K562 (cell line): ENCODE measurements around the gene ATOSA. TPM values are rescaled to one million over a fixed set of nuclear protein-coding genes. Genes with fewer than 3 reads are reported as not detected.

Source experiments
- ATAC-seq: fragments of 200-7000 bp; cut with Tn5 transposase; 3 replicates; pipeline ENCODE4 v1.9.1; 2020; ENCODE audit warnings: moderate library complexity
- BruUV-seq: library from RNA; stranded (reverse); fragments of 400-500 nt; replicated peaks from 2 replicates; lab custom pipeline; 2021; lab: Mats Ljungman, UMichigan
- CTCF ChIA-PET: fragments of 300-600 bp; formaldehyde crosslinking; extraction: SDS; loops from one replicate; lab custom pipeline; 2021; ENCODE audit warnings: low intra/inter-chr PET ratio; lab: Yijun Ruan, JAX
- POLR2A ChIA-PET: fragments of 300-600, 350-650 bp; sonication (Branson Sonifier 250); formaldehyde crosslinking; extraction: SDS; loops from one replicate; lab custom pipeline; 2021; ENCODE audit warnings: antibody characterized with exemption, inconsistent platforms; lab: Yijun Ruan, JAX
- DNase-seq, 4 experiments: peaks; one replicate each; pipeline versions ENCODE4 v3.0.0 to v3.0.0-alpha.2; 2011 to 2018; ENCODE audit warnings: low spot score in 3 of 4, mixed read lengths in 3 of 4; ENCODE audit errors: extremely low read depth in 1 of 4
- FAIRE-seq: peaks from 2 replicates; lab custom pipeline; 2011; peaks lifted over from hg19 to GRCh38; lab: Jason Lieb, UNC
- H2AFZ ChIP-seq: 2 replicates; pipeline ENCODE4 v1.6.0; 2011; ENCODE audit warnings: low read depth, low read length, control low read depth, inconsistent platforms
- H3K27ac ChIP-seq: fragments of 200-600 bp; 3 replicates; pipeline ENCODE4 v1.8.0; 2011; ENCODE audit warnings: low read depth, mild to moderate bottlenecking, control low read depth, inconsistent platforms, low read length, moderate library complexity, mixed read lengths; ENCODE audit errors: extremely low read depth
- H3K27me3 ChIP-seq, 2 experiments: fragments of 300-600 bp in 1 of 2; 2 replicates in 1 of 2; 3 replicates in 1 of 2; pipeline versions ENCODE4 v1.6.0 to v1.8.0; 2011; ENCODE audit warnings: inconsistent platforms in 2 of 2, low read length in 2 of 2, mild to moderate bottlenecking in 1 of 2, mixed read lengths in 1 of 2, moderate library complexity in 1 of 2; ENCODE audit not compliant: control insufficient read depth in 2 of 2, insufficient read depth in 2 of 2
- H3K36me3 ChIP-seq: fragments of 300-600 bp; 3 replicates; pipeline ENCODE4 v1.8.0; 2011; ENCODE audit warnings: mild to moderate bottlenecking, low read length, inconsistent platforms; ENCODE audit not compliant: control insufficient read depth, insufficient read depth
- H3K4me1 ChIP-seq, 2 experiments: fragments of 200-600 bp in 1 of 2; replicated peaks in 1 of 2; 2 replicates in 1 of 2; 3 replicates in 1 of 2; pipeline versions ENCODE4 v1.5.1 to v1.8.0; 2011; ENCODE audit warnings: inconsistent platforms in 2 of 2, low read length in 2 of 2, mild to moderate bottlenecking in 1 of 2, mixed read lengths in 1 of 2, moderate library complexity in 1 of 2; ENCODE audit not compliant: control insufficient read depth in 2 of 2, insufficient read depth in 2 of 2
- H3K4me2 ChIP-seq: 2 replicates; pipeline ENCODE4 v1.6.1; 2011; ENCODE audit warnings: low read length, control low read depth, inconsistent platforms, mixed read lengths; ENCODE audit not compliant: insufficient read depth
- H3K4me3 ChIP-seq: fragments of 200-600 bp; sonication (generic), shearing (Covaris generic); 2 replicates; pipeline ENCODE4 v1.5.1; 2016; ENCODE audit warnings: control low read depth, inconsistent platforms
- H3K79me2 ChIP-seq: fragments of 200-600 bp; 3 replicates; pipeline ENCODE4 v1.8.0; 2011; ENCODE audit warnings: low read length, inconsistent platforms; ENCODE audit not compliant: control insufficient read depth, insufficient read depth
- H3K9ac ChIP-seq, 2 experiments: 2 replicates each; pipeline versions ENCODE4 v1.6.0 to v1.6.1; 2011; ENCODE audit warnings: low read depth in 2 of 2, low read length in 2 of 2, control low read depth in 1 of 2, inconsistent platforms in 1 of 2, mild to moderate bottlenecking in 1 of 2, mixed read lengths in 1 of 2; ENCODE audit not compliant: insufficient read depth in 1 of 2
- H3K9me1 ChIP-seq: one replicate; pipeline ENCODE4 v1.6.0; 2011; ENCODE audit warnings: inconsistent platforms, mild to moderate bottlenecking, low read length, moderate library complexity; ENCODE audit not compliant: control insufficient read depth, insufficient read depth
- H3K9me3 ChIP-seq: replicated peaks from 2 replicates; pipeline ENCODE4 v1.5.1; 2011; ENCODE audit warnings: low read depth, low read length, inconsistent platforms; ENCODE audit not compliant: control insufficient read depth, insufficient read depth
- H4K20me1 ChIP-seq: replicated peaks from 2 replicates; pipeline ENCODE4 v1.6.1; 2011; ENCODE audit warnings: low read length, inconsistent platforms, mixed read lengths; ENCODE audit not compliant: control insufficient read depth, insufficient read depth
- E2F8 ChIP-seq: fragments of 450-650 bp; IDR thresholded peaks from 2 replicates; pipeline ENCODE4 v1.7.1; 2018; ENCODE audit warnings: mild to moderate bottlenecking, low read depth; ENCODE audit not compliant: partially characterized antibody
- HDAC2 ChIP-seq: fragments of 450-650 bp; IDR thresholded peaks from 2 replicates; pipeline ENCODE4 v1.6.1; 2016; ENCODE audit warnings: mild to moderate bottlenecking
- HIVEP1 ChIP-seq: fragments of 250-450 bp; sonication (Bioruptor Pico); IDR thresholded peaks from 2 replicates; pipeline ENCODE4 v1.4.0; 2020; ENCODE audit warnings: mild to moderate bottlenecking
- IRF1 ChIP-seq: sonication (generic); formaldehyde crosslinking; IDR thresholded peaks from 2 replicates; pipeline ENCODE4 v1.8.0; 2022; ENCODE audit warnings: missing genetic modification reagents, mild to moderate bottlenecking, borderline replicate concordance
- KLF6 ChIP-seq: fragments of 250-450 bp; sonication (Bioruptor Pico); IDR thresholded peaks from 2 replicates; pipeline ENCODE4 v1.4.0; 2020; ENCODE audit warnings: mild to moderate bottlenecking, moderate library complexity, borderline replicate concordance
- MTA1 ChIP-seq: fragments of 450-650 bp; IDR thresholded peaks from 2 replicates; pipeline ENCODE4 v1.6.1; 2017; ENCODE audit warnings: borderline replicate concordance
- MTA2 ChIP-seq: fragments of 450-650 bp; IDR thresholded peaks from 2 replicates; pipeline ENCODE4 v1.6.1; 2016; ENCODE audit warnings: low read depth
- NCOR1 ChIP-seq: fragments of 450-650 bp; IDR thresholded peaks from 2 replicates; pipeline ENCODE4 v1.6.1; 2016; ENCODE audit warnings: mild to moderate bottlenecking, moderate library complexity
- NONO ChIP-seq, 2 experiments: fragments of 200-400 bp in 1 of 2; fragments of 450-650 bp in 1 of 2; formaldehyde crosslinking in 1 of 2; IDR thresholded peaks; 2 replicates each; pipeline ENCODE4 v1.6.1; 2017; ENCODE audit warnings: low read depth in 2 of 2, mild to moderate bottlenecking in 2 of 2, moderate library complexity in 2 of 2, low read length in 1 of 2
- RBM14 ChIP-seq: fragments of 200-400 bp; formaldehyde crosslinking; IDR thresholded peaks from 2 replicates; pipeline ENCODE4 v1.6.1; 2018; ENCODE audit warnings: low read depth, mild to moderate bottlenecking, low read length, moderate library complexity, borderline replicate concordance; ENCODE audit not compliant: insufficient read depth
- SMARCA4 ChIP-seq: fragments of 450-650 bp; IDR thresholded peaks from 2 replicates; pipeline ENCODE4 v1.6.1; 2016
- SP1 ChIP-seq: sonication (generic); formaldehyde crosslinking; IDR thresholded peaks from 2 replicates; pipeline ENCODE4 v1.8.1; 2022; ENCODE audit warnings: mild to moderate bottlenecking, missing genetic modification reagents
- SREBF2 ChIP-seq: sonication (generic); formaldehyde crosslinking; IDR thresholded peaks from 2 replicates; pipeline ENCODE4 v1.4.0; 2020; ENCODE audit warnings: mild to moderate bottlenecking, missing genetic modification reagents
- TCF7 ChIP-seq: sonication (generic); IDR thresholded peaks from 2 replicates; pipeline ENCODE4 v1.6.1; 2016; ENCODE audit warnings: antibody characterized with exemption, borderline replicate concordance
- THAP12 ChIP-seq: fragments of 250-450 bp; sonication (Bioruptor Pico); IDR thresholded peaks from 2 replicates; pipeline ENCODE4 v1.9.0; 2021; ENCODE audit warnings: mild to moderate bottlenecking, inconsistent platforms
- WHSC1 ChIP-seq: IDR thresholded peaks from one replicate; pipeline ENCODE4 v1.6.1; 2012; ENCODE audit warnings: low read length, control low read depth, inconsistent platforms
- ZNF212 ChIP-seq: fragments of 450-650 bp; formaldehyde crosslinking; IDR thresholded peaks from 2 replicates; pipeline ENCODE4 v1.4.0; 2020; ENCODE audit warnings: mild to moderate bottlenecking
- WGBS: fragments of 100-300 bp; shearing (Covaris generic); methylation state at CpG from one replicate; pipeline ENCODE4 v1.1.6; 2016; ENCODE audit warnings: low coverage, mixed read lengths; ENCODE audit not compliant: insufficient coverage; ENCODE audit errors: missing lambda C conversion rate; 5-methylcytosine and 5-hydroxymethylcytosine counted together
- in situ Hi-C: fragments of 300-500 bp; cut with MboI; formaldehyde crosslinking; loops from 4 replicates; pipeline ENCODE4 v1.15.0; 2018; ENCODE audit warnings: inconsistent platforms, mixed read lengths
- intact Hi-C: fragments of 100-400 bp; cut with micrococcal nuclease; formaldehyde crosslinking; loops from 2 replicates; pipeline ENCODE4 v1.14.2; 2022
- polyA plus RNA-seq, 8 experiments: library from polyadenylated mRNA; depleted of rRNA in 4 of 8; stranded (reverse) in 5 of 8; unstranded in 3 of 8; fragments of >200 nt; fragmentation: Nextera tagmentation in 2 of 8; fragmentation: Illumina TruSeq in 1 of 8; extraction: Ambion mirVana in 2 of 8; extraction: Trizol in 1 of 8; gene quantifications; 2 replicates each; pipeline versions ENCODE4 v1.2.1 to v1.2.3, GENCODE V29; 2011 to 2014; ENCODE audit warnings: inconsistent platforms in 1 of 8, missing spikeins in 1 of 8
- total RNA-seq, 7 experiments: library from RNA; depleted of rRNA in 6 of 7; stranded (reverse); fragments of >200 nt in 6 of 7; fragmentation: Illumina TruSeq in 2 of 7; extraction: Trizol in 2 of 7; gene quantifications; 2 replicates each; pipeline versions ENCODE4 v1.2.1 to v1.2.3, GENCODE V29; 2011 to 2021; ENCODE audit warnings: low replicate concordance in 1 of 7

The ATOSA gene
- total and polyA plus RNA-seq, 9 of the 15 experiments (the other 6 are each of a cell fraction or from before 2014, with no cell fraction given) = 2.0 to 6.1 (median 3.9) TPM

DNA sequence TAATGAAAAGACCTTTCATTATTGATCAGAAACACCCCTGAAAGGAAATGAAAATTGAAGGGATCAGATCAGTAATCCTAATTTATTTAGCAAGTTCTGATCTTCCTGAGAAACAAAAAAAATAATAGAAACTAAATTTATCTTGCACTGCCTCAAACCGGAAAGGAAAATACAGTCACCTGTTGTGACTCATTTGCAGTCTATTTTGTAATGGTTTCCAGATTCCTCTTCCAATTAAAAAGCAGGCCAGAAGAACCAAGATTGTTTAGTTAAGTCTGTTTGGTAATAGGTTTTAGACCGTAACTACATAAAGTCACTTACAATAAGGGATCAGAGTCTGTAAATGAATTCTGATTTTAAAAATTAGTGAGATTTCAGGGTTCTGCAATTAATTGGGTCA is 49.7 kb upstream of the ATOSA start (continued):
- TF ChIP-seq E2F8 = no peak
- no peak for TF ChIP-seq SMARCA4
- TF ChIP-seq ZNF212 (CRISPR knock-in tag) = no peak

- ATAC-seq = no peak
- in situ Hi-C loops = no loop called here
- H3K36me3 ChIP-seq = no peaks in the 10 kb centered on the region
- no peaks in the 10 kb centered on the region for H3K9me3 ChIP-seq
- H3K4me2 ChIP-seq = no peak overlapping the region
- H3K27ac ChIP-seq = no peak overlapping the region
- H3K4me3 ChIP-seq = no peak overlapping the region
- H3K4me1 ChIP-seq = no peaks in the 10 kb centered on the region
- no peaks in the 10 kb centered on the region for H3K79me2 ChIP-seq
- no peak for DNase-seq
- ChIA-PET POLR2A (no interaction called here), CTCF (no interaction called here)
- peaks cover 2 to 4% of the 10 kb centered on the region in 2 experiments; a peak in 4 of 5 replicates for H3K27me3 ChIP-seq
- no peaks in the 10 kb centered on the region for H3K9me1 ChIP-seq
- no peak overlapping the region for H3K9ac ChIP-seq
- no TSS peak for BruUV-seq
- H4K20me1 ChIP-seq = no peaks in the 10 kb centered on the region
- no peak overlapping the region for H2AFZ ChIP-seq
- WGBS = 0% methylated on average over 3 of the region's 3 CpGs
- FAIRE-seq = no peak
- intact Hi-C loops = no loop called here
- TF ChIP-seq TCF7 (no peak), SP1 (CRISPR knock-in tag) (no peak), THAP12 (no peak), RBM14 (no peak), MTA2 (no peak), WHSC1 (no peak), HDAC2 (no peak), HIVEP1 (CRISPR knock-in tag) (no peak), SREBF2 (CRISPR knock-in tag) (no peak), NCOR1 (no peak), KLF6 (CRISPR knock-in tag) (no peak), IRF1 (CRISPR knock-in tag) (no peak), NONO (IDR thresholded peaks at IDR 0.05; ENCODE audit: low read depth in 2 of 2, low read length in 1 of 2) (no peak), MTA1 (no peak)
These were observed 48.6 kb upstream of the ATOSA start for GRCh38 chr15:52727815-52728214.
